Fibroblast of skin of left quadriceps (primary cell): Measurements from ENCODE around the gene AKIRIN2.
"Not testable (repeated sequence)": the region's sequence is repeated elsewhere in the genome, so short reads cannot be mapped to it uniquely, and the experiment has no call there.

Source experiments
- DNase-seq, 2 experiments: peaks; one replicate each; pipeline ENCODE4 v3.0.0-alpha.2; 2013; ENCODE audit warnings: low read depth in 2 of 2

AKIRIN2 gene

DNA sequence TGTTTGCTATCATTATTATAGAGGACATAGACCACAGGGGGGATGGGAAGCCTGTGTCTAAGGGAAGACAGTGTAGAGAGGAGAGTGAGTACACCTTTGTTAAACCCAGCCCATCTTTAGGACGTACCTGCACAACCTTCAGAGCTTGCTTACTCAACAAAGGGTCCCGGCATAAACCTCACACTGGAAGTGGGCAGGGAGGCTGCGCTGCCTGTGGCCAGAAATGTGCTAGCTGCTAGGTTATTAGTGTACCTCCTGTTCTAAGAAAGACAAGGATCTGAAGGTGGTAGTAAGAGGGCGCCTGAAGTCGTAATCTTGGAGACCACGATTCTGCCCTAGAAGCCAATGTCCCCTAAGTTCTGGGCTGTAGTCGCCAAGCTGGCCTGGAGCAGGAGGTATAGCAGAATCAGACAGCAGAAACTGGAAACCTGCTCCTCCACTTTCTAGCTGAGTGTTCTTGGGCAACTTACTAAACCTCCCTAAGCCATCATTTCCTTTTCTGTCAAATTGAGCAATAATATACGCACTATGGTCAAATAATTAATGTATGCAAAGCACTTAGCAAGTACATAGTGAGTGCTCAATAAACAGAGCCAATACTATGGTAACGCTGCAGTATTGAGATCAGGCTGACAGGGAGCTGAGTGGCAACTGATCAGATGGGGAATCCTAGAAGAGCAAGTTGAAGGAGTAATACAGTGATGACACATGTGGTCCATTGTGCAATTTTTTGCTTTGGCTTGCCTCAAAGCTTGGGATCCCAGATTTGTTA, 16.8 kb upstream of the AKIRIN2 start:
- no peak for DNase-seq

DNA sequence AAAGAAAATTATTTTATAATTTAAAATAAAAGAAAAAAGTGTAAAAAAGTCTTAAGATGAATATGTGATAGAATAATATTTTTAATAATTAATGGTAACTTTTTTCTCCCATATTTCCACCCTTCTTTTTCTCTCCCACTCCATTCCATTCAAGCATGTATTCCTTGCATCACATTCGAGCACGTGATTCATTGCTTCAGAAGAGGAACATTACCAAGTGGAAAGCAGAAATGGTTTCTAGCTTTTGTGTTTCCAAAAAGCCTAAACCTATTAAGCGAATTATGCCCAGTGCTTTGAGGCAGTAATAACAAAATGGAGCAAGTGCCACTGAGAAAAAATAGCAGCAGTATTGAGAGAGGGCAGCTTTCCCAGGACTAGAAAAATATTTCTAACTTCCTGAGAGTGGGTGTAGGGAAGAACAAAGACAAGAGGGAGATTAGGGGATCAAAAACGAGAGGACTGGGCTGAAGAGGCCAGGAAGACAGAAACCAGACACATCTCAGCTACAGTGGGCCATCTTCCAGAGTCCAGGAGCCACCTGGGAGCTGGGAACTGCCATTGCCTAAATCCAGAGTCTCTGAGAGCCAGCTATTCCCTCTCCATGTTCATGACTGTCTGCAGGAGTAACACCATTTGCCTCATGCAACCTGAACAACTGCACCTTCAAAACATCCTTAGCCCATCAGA, 15.0 kb upstream of the AKIRIN2 start:
- no peak for DNase-seq

DNA sequence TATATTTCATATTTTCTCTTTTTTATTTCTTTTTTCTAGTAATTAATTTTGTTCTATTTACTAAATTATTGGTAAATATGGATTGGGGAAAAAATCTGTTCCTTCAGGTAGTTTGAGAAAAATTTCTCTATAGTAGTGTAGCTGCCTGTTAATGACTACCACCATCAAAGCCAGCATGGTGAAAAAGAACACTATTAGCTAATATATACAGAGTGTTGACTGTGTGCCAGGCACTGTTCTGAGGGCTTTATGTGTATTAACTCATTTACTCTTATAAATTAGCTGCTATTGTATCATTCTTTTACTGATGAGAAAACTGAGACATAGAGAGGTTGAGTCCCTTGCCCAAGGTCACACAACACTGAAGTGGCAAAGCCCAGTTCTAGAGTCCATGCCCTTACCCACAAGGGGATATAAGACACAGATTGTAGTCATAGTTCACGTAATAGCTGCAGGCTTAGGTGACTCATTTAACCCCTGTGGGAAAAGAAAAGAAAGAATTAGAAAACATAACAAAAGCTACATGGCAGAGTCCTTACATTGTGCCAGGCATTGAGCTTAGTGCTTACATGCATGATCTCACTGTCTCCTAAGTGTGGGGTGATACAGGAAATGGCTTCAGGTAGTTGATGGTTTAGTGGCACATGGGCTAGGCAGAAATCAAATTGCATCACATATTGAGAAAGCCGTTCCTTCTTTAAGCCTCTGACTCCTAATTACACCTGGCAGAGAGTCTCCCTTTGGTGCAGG, 12.2 kb upstream of the AKIRIN2 start:
- no peak for DNase-seq

DNA sequence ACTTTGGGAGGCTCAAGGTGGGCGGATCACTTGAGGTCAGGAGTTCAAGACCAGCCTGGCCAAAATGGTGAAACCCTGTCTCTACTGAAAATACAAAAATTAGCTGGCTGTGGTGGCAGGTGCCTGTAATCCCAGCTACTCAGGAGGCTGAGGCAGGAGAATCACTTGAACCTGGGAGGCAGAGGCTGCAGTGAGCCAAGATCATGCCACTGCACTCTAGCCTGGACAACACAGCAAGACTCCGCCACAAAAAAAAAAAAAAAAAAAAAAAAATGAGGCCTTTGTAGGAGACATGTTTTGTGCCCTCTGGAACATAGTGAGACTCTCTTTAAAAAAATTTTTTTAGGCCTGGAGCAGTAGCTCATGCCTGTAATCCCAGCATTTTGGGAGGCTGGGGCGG, 10.7 kb upstream of the AKIRIN2 start:
- not testable (repeated sequence) for DNase-seq

DNA sequence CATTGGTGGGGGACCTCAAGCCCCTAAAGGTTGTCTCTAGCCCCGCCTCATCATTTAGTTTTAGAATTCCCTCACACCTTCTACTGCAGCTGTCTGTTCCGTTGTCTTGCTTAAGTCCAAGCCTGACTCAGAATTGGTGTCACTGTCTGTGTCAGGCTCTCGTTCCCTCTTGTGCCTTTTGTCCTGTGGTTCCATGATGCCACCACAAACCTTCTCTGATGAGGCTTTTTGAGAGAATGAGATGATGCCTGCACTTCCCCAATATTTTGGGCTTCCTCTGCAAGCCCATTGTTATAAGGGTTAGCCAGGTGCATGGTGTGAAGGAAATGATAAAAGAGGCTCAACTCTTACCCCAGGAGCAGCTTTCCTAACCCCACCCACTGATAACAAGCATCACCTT, 8.1 kb upstream of the AKIRIN2 start:
- no peak for DNase-seq

DNA sequence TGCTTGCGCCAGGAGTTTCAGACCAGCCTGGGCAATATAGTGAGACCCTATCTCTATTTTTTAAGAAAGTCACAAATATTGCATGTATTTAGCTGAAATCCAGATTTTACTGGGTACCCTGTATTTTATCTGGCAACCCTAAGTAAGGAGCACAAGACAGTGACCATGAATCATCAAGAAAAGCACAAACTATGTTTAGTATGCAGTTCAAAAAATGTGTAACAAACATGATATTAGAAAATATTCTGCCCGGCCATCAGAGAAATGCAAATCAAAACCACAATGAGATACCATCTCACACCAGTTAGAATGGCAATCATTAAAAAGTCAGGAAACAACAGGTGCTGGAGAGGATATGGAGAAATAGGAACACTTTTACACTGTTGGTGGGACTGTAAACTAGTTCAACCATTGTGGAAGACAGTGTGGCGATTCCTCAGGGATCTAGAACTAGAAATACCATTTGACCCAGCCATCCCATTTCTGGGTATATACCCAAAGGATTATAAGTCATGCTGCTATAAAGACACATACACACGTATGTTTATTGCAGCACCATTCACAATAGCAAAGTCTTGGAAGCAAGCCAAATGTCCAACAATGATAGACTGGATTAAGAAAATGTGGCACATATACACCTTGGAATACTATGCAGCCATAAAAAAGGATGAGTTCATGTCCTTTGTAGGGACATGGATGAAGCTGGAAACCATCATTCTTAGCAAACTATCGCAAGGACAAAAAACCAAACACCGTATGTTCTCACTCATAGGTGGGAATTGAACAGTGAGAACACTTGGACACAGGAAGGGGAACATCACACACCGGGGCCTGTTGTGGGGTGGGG, 6.8 kb upstream of the AKIRIN2 start:
- DNase-seq = not testable (repeated sequence)

DNA sequence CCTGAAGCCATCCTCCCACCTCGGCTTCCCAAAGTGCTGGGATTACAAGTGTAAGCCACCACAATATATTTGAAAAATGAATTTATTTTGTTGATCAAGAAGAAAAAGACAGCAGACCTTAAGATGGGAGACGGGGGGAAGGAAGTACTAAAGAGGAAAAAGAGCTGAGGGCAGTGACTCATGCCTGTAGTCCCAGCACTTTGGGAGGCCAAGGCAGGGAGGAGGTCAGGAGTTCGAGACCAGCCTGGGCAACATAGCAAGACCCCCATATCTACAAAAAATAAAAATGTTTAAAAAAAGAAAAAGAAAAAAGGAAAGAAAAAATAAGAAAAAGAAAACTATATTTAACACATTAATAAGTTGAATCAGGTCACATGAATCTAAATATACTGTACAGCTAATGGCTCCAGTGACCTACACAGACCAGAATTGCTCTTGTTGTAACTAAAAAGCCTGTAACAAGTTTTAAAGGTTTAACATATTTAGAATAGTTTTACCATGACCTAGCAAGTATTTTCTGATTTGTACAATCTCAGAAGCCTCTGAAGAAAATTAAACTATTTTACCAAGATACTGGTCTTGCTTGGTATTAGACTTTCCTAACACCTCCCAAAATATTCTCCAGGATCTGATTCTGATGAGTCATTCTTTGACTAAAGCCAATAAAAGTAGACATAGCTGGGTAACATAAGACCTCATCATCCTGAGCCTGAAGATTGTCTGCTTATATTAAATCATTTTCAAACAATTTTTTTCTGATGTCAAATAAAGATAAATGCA, 4.3 kb upstream of the AKIRIN2 start:
- peak; percentile 65 to 66 for DNase-seq

DNA sequence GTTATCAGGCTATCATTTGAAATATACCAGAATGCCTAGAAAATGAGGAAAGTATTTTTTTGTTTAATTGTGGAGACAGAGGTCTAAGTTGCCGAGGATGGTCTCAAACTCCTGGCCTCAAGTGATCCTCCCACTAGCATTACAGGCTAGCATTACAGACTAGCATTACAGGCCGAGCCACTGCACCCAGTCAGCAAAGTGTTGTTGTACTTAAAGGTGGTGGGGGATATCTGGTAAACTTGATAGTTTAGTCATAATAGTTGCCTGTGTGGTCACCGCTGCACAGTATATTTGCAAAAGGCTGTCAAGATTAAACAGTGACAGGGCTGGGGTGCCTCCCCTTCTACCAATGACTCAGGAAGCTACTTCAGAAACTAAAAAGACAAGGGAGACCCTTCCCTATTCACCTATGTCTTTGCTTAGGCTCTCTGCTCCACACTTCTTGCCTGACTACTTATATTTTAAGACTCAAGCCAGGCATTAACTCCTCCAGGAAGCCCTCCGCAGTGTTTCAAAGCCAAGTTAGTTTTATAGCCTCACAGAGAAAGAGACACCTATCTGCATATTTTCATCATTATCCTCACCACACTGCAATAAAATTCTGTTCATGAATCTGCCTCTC, 3.1 kb upstream of the AKIRIN2 start:
- no peak for DNase-seq

DNA sequence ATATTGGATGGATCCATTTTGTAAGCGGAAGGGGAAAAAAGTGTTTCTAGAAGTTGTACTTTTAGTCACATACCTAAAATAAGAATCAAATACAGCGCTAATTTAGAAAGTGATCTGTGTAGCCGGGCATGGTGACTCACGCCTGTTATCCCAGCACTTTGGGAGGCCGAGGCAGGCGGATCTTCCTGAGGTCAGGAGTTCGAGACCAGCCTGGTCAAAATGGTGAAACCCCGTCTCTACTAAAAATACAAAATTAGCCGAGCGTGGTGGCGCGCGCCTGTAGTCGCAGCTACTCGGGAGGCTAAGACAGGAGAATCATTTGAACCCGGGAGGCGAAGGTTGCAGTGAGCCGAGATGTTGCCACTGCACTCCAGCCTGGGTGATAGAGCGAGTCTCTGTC, 1.0 kb upstream of the AKIRIN2 start:
- not testable (repeated sequence) for DNase-seq

DNA sequence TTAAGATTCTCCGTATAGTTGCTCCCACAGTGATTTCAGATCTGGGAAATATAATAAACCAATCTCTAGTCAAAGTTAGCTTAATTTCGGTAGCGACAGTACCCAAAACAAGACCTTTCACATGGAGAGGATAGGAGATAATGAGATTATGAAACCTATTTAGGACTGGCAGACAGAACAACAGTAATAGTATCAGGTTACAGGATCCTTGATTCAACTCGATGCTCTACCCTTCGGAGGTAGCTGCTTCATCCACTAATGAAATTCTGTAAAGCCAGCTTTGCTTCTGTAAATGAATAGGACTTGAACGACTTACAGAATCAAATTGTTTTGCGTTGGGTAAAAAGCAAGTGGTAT, 534 bp upstream of the AKIRIN2 start:
- no peak for DNase-seq

DNA sequence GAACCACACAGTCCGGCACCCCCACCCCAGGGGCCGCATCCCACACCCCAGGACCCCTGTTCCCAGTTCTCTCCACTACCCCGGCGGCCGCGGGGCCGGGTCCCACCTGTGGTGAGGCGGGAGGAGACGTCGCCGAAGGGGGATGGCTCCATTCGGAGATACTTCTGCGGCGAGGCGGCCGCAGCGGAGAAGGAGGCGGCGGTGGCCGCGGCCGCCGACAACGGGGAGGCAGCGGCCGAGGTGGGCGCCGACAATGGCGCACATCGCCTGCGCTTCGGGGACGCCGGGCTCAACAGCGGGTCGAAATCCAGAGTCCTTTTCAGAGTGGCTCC, 723 bp downstream of the AKIRIN2 start:
- no peak for DNase-seq

DNA sequence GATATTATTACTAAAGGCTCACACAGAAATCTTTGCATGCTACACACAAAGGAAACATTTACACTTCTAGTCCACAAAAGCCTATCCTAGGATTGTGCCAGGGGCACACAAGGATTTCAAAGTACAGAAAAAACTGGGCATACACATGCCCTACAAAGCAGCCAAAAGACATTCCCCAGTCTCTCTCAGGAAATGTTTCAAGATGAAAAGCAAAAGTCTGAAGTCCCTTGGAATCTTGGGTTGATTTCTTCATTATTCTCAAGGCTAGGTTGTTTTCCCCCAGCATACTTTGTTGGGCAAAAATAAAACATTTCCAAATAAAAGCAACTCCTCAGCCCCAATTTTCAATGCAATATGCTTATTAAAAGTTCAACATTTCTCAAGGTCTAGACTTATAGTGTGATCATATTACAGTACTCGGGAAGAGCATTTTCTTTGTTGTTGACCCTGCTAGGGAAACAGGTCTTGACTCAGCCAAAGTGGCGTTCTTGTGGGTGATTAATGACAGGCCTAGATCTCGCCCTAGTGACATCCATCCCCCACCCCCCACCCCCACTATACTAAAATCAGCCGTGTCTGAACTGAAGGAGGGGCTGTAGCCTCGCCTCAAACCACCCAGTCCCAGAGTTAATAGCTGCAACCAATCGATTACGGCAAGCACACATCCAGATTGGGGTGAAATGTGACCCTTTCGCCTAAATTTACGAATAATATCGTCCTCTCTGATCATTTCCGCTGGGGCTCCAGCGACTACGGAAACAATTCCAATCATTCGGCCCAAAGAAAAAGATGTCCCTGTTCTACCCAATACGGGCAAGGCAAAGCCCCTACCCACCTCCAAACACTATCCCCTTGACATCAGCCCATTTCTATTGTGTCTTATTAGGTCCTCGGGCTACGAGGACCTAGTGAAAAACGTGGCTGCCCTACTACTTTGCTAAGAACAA, 1.4 kb downstream of the AKIRIN2 start:
- DNase-seq = no peak

DNA sequence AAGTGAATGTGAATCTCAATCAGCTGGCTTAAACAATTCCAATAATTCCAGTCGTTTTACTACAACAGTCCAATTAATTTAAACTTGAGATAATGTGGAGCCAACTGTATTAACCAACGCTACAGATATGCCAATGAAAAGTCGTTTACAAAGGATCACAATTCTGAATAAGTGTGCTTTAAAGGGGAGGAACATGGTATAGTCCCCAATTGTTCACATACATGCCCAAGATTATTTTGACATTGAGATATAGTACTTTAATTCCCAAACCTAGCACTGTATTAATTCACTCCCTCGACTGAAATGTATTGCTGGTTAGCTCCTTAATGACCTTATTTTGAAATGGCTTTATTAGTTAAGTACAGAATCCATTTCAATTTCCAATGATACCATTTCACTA, 2.5 kb downstream of the AKIRIN2 start:
- no peak for DNase-seq

DNA sequence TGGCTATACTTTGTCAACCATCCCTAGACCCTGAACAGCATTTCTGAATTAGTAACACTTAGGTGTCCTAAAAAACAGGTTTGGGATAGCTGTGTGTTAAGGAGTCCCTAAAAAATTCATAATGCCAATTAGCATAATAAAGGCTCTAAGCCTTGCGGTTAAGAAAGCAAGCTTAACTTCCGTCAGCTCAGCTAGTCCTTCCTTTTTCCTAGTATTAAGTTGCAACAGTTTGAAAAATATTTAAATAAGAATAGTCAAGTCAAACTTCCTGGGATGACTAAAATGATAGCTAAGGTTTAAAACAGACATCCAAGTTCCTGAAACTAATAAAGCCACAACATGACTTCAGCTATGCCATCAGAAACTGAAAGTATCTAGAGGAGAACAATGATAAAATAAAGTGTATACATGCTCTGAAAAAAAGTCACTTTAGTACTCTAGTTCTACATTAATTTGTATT, 3.5 kb downstream of the AKIRIN2 start:
- DNase-seq = no peak

DNA sequence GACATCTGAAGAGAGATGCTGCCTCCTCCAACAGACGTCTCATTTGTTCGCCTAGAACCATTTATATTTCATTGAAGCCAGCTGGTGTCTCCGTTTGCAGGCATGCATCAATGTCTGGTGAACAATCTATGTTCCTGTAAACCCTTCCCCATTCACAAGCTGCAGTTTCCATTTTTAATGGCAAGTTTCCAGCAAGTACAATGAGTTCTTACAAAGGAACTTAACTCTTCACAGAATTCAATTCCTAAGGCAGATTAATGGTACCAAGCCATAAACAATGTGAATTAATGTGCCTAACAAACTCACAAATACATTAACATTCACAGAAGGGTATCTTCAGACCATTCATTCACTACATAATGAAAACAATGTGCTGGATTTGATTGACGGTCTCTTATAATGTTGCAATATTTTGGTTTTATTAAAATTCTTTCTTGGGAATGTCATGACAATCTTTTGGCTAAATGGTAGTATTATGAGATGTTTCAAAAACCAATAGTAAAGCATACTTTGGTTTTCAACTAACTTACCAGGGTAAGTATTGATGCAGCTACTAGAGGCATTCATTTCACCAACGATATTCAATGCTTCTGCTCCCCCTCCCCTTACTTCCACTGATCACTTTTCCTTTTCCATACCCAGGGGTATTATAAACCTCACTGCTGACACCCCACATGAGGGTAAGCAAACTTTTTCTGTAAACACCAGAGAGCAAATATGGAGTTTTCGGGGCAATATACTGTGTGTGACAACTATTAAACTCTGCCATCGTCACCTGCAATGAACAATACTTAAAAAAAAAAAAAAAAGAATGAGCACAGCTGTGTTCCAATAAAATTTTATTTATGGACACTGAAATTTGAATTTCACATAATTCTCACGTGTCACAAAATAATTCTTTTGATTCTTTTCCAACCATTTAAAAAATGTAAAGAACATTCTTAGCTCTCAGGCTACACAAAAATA, 4.2 kb downstream of the AKIRIN2 start:
- peak; percentile 99 for DNase-seq

DNA sequence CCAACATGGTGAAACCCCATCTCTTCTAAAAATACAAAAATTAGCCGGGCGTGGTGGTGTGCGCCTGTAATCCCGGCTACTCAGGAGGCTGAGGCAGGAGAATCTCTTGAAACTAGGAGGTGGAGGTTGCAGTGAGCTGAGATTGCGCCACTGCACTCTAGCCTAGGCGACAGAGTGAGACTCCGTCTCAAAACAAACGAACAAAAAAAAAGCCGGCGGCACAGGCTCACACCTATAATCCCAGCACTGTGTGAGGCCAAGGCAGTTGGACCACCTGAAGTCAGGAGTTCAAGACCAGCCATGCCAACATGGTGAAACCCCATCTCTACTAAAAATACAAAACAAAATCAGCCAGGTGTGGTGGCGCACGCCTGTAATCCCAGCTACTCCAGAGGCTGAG, 5.2 kb downstream of the AKIRIN2 start:
- DNase-seq = not testable (repeated sequence)

DNA sequence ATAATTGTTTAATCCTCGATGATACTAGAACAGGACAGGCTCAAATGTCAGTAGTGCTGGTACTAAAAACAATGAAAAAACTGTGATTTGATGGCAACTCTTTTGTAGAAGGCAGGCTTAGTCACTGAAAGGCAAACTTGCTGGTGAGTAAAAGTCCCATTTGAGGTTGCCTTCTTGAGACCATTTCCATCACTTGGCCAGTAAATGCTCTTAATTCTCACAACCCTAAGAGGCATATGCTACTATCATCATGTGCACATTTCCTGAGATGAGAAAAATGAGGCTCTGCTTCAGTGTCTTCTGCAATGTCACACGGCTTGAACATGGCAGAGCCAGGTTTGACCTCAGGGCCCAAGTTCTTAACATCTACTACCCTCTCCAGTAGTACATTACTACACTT, 9.9 kb downstream of the AKIRIN2 start:
- no peak for DNase-seq

DNA sequence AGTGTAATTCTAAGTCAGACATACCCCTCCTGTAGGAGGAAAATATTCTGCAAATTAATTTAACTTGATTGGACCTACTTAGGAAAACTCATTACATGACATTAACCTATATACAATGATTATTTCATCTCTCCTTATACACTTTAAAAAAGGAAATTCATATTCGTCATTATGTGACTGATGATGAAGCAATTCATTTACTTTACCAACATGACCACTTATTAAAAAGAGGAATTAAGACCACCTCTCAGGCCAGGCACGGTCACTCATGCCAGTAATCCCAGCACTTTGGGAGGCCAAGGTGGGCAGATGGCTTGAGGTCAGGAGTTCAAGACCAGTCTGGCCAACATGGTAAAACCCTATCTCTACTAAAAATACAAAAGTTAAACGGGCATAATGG, 11.6 kb downstream of the AKIRIN2 start:
- no peak for DNase-seq
